Measurements from ENCODE around the gene APOE. TPM values are rescaled to one million over a fixed set of nuclear protein-coding genes. Genes with fewer than 3 reads are reported as not detected.

The APOE gene
- total and polyA plus RNA-seq, 2 of the 13 experiments (the other 11 are each of a cell fraction or from before 2014, with no cell fraction given), result 1,328 to 1,470 TPM

- TF ChIP-seq HNF1B (CRISPR knock-in tag; IDR thresholded peaks at IDR 0.05), result peak; percentile 58
- peak; percentile 58; the same call in 1 of the 2 replicates for TF ChIP-seq THAP9 (CRISPR knock-in tag; IDR thresholded peaks at IDR 0.05; ENCODE audit: borderline replicate concordance)
- TF ChIP-seq ZNF891 (CRISPR knock-in tag; IDR thresholded peaks at IDR 0.05), result peak; percentile 29; the same call in 1 of the 2 replicates
- TF ChIP-seq ZNF281 (CRISPR knock-in tag; IDR thresholded peaks at IDR 0.05; ENCODE audit: borderline replicate concordance), result peak; percentile 99
- TF ChIP-seq RXRB (CRISPR knock-in tag; IDR thresholded peaks at IDR 0.05; ENCODE audit: borderline replicate concordance), result peak; percentile 100
- TF ChIP-seq CREB1 (IDR thresholded peaks at IDR 0.05), result no peak
- peak; percentile 77 for TF ChIP-seq CREB1 (CRISPR knock-in tag; IDR thresholded peaks at IDR 0.05)
- TF ChIP-seq ZBTB7B (CRISPR knock-in tag; IDR thresholded peaks at IDR 0.05), result peak; percentile 100
- no peak for TF ChIP-seq ZKSCAN5 (CRISPR knock-in tag; IDR thresholded peaks at IDR 0.05)
- TF ChIP-seq ZNF703 (CRISPR knock-in tag; IDR thresholded peaks at IDR 0.05; ENCODE audit: borderline replicate concordance), result no peak; the same call in none of the 2 replicates
- no peak for TF ChIP-seq GPBP1L1 (CRISPR knock-in tag; IDR thresholded peaks at IDR 0.05)
- peak; percentile 91 for TF ChIP-seq CREM (IDR thresholded peaks at IDR 0.05)
- TF ChIP-seq CREM (CRISPR knock-in tag; IDR thresholded peaks at IDR 0.05), result no peak
- peak; percentile 66; the same call in 1 of the 3 replicates for TF ChIP-seq MXI1 (IDR thresholded peaks at IDR 0.05; ENCODE audit: borderline replicate concordance, low read depth, low read length)
- TF ChIP-seq CEBPG (CRISPR knock-in tag; IDR thresholded peaks at IDR 0.05), result peak; percentile 93
- TF ChIP-seq SOX13 (IDR thresholded peaks at IDR 0.05), result peak; percentile 78; the same call in 1 of the 2 replicates
- peak in 1 of 2 experiments; percentile 95; a peak in 3 of 4 replicates for TF ChIP-seq SOX13 (CRISPR knock-in tag; conservative IDR thresholded peaks at IDR 0.05 in 1 of 2, IDR thresholded peaks at IDR 0.05 in 1 of 2)
- peak; percentile 86; the same call in 1 of the 2 replicates for TF ChIP-seq ZSCAN21 (CRISPR knock-in tag; IDR thresholded peaks at IDR 0.05; ENCODE audit: borderline replicate concordance)
- TF ChIP-seq ZNF790 (CRISPR knock-in tag; IDR thresholded peaks at IDR 0.05; ENCODE audit: borderline replicate concordance), result no peak
- 0 out of 2 replicates have a peak, but pooled peaks have one; percentile 27 for TF ChIP-seq ZNF33B (CRISPR knock-in tag; IDR thresholded peaks at IDR 0.05)
- no peak for TF ChIP-seq ZNF576 (CRISPR knock-in tag; IDR thresholded peaks at IDR 0.05)
- TF ChIP-seq FOXA3 (CRISPR knock-in tag; IDR thresholded peaks at IDR 0.05), result peak; percentile 97
These were observed 18.7 kb downstream of the APOE start (continued) for GRCh38 chr19:44924243-44924725.

All from HepG2 (cell line).